ENCODE data around the gene TMEM175. TPM values are rescaled to one million over a fixed set of nuclear protein-coding genes. Genes with fewer than 3 reads are reported as not detected.
A peak's percentile ranks its signal among the peaks of the same experiment; 100 is the strongest.

The TMEM175 gene
- total RNA-seq, 5 donors from 2014 or later (not counting 1 experiment from before 2014, with no cell fraction given): 44.3 to 60.9 (median 53.0) TPM

DNA sequence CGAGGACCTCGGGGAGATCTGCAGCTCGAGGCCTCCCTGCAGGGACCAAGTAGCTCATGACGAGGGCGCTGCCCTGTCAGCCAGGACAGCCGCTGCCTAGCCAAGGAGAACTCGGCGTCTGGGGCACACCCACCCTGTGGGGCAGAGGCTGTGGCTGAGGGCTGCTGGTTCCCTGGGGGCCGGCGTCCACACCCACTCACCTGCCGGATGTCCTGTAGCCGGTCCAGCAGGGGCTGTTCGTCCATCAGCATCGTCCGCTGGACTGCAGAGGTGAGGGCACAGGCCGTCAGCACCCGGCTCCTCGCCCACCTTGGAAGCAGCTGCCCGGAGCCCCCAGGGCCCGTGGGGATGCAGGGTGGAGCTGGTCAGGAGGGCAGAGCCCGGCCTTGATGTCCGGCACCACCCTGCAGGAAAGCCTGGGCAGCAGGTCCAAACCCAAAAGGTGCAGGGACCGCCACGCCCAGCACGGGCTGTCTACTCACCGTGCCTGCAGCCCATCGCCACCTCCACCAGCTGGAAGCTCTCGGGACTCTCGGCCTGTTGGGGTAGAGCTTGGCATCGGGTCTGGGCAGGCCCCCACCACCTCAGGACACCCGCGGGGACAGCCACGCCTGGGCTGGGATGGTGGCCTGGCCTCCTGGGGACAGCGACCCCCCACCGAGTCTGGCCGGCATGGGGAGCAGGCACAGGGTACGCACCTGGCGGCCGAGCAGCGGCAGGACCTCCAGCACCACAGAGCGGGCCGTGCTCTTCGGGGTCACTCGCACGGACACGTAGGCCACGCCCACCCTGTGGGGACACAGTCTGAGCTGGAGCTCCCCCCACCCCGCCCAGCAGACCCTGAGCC, 34.2 kb downstream of the TMEM175 start:
- H3K36me3 ChIP-seq (ENCODE audit: control insufficient read depth in 2 of 2, extremely low read depth in 1 of 2, insufficient read depth in 1 of 2, low read length in 1 of 2): peaks cover 31 to 35% of the 10 kb centered on the region in 2 donors
- CTCF ChIA-PET: no interaction called here
- DNase-seq: no peak
- no peak overlapping the region for H3K4me3 ChIP-seq (ENCODE audit: control insufficient read depth in 1 of 2, extremely low read depth in 1 of 2, low read length in 1 of 2)
- no peak overlapping the region for H3K4me3 Mint-ChIP-seq
- POLR2A ChIA-PET: no interaction called here
- H3K27me3 ChIP-seq (replicated peaks in 1 of 2; ENCODE audit: control insufficient read depth in 2 of 2, extremely low read depth in 1 of 2, insufficient read depth in 2 of 2, low read length in 1 of 2): peaks cover 0 to 12% of the 10 kb centered on the region in 2 experiments
- H3K4me1 Mint-ChIP-seq: peaks cover 11 to 16% (median 12%) of the 10 kb centered on the region in 3 donors
- no peaks in the 10 kb centered on the region for H3K36me3 Mint-ChIP-seq
- no peak overlapping the region for H3K27ac ChIP-seq (ENCODE audit: low read length)
- H3K27ac Mint-ChIP-seq: no peak overlapping the region
- H3K4me1 ChIP-seq (ENCODE audit: control insufficient read depth in 1 of 2, extremely low read depth in 1 of 2, insufficient read depth in 2 of 2, low read length in 2 of 2): peaks cover 2 to 39% of the 10 kb centered on the region in 2 experiments
- H3K9me3 ChIP-seq: no peaks in the 10 kb centered on the region
- WGBS (ENCODE audit: insufficient coverage): 95% methylated on average over 48 of the region's 48 CpGs
- no peak for ATAC-seq (replicated peaks in 1 of 4)
- H3K9me3 Mint-ChIP-seq: no peaks in the 10 kb centered on the region
- no peaks in the 10 kb centered on the region for H3K27me3 Mint-ChIP-seq

DNA sequence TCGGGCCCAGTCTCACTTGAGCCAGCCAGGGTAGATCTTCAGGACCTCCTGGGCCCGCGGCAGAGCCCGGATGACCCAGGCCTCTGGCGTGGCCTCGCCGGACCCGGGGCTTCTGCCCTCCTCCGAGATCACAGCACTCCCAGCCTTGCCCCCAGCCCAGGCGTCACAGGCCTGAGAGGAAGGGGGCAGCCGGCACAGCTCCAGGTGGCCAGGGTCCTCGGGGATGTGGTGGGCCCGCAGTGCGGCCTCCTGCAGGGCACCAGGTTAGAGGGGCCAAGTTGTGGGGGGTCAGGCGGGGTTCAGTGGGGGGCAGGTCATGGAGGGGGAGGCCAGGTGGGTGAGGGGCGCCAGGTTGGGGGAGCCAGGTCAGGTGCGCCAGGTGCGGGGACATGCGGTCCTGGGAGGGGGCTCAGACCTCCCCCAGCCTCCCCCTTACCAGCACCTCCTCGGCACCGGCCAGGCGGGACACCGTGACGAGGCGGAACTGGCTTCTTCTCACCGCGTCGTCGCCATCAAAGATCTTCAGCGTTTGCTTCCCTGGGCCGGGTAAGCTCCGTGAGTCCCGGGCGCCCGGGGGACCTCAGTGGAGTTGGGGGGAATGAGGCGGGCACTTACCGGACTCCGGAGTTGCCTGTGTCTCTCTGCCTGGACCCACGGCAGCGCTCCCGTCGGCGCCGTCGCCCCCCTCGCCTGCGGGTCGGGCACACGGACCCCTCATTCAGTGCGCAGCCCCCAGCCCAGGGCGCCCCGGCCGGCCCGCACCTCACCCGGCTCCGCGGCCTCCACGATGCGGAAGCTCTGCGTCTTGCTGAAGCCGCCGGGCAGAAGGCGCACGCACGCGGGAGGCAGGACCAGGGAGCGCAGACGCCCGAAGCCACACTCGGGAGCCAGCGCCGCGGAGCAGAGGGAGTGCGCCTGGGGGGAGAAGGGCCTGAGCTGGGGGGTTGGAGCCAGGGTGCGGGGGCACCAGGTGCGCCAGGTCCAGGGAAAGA, 35.1 kb downstream of the TMEM175 start:
- H3K27me3 Mint-ChIP-seq: no peaks in the 10 kb centered on the region
- peaks cover 12 to 16% (median 15%) of the 10 kb centered on the region in 3 donors for H3K4me1 Mint-ChIP-seq
- no peak overlapping the region for H3K27ac ChIP-seq (ENCODE audit: low read length)
- H3K36me3 ChIP-seq (ENCODE audit: control insufficient read depth in 2 of 2, extremely low read depth in 1 of 2, insufficient read depth in 1 of 2, low read length in 1 of 2): peaks cover 27 to 28% of the 10 kb centered on the region in 2 donors
- WGBS (ENCODE audit: insufficient coverage): 67% methylated on average over 55 of the region's 76 CpGs
- CTCF ChIA-PET: no interaction called here
- H3K4me3 ChIP-seq (ENCODE audit: control insufficient read depth in 1 of 2, extremely low read depth in 1 of 2, low read length in 1 of 2): no peak overlapping the region
- no peak overlapping the region for H3K4me3 Mint-ChIP-seq
- no peaks in the 10 kb centered on the region for H3K9me3 ChIP-seq
- H3K9me3 Mint-ChIP-seq: no peaks in the 10 kb centered on the region
- H3K36me3 Mint-ChIP-seq: no peaks in the 10 kb centered on the region
- peaks cover 0 to 12% of the 10 kb centered on the region in 2 experiments for H3K27me3 ChIP-seq (replicated peaks in 1 of 2; ENCODE audit: control insufficient read depth in 2 of 2, extremely low read depth in 1 of 2, insufficient read depth in 2 of 2, low read length in 1 of 2)
- ATAC-seq (replicated peaks in 1 of 4) (no peak), DNase-seq (peak in 1 of 35 experiments; percentile 25)
- H3K4me1 ChIP-seq (ENCODE audit: control insufficient read depth in 1 of 2, extremely low read depth in 1 of 2, insufficient read depth in 2 of 2, low read length in 2 of 2): peaks cover 6 to 48% of the 10 kb centered on the region in 2 experiments
- POLR2A ChIA-PET: no interaction called here
- H3K27ac Mint-ChIP-seq: no peak overlapping the region

DNA sequence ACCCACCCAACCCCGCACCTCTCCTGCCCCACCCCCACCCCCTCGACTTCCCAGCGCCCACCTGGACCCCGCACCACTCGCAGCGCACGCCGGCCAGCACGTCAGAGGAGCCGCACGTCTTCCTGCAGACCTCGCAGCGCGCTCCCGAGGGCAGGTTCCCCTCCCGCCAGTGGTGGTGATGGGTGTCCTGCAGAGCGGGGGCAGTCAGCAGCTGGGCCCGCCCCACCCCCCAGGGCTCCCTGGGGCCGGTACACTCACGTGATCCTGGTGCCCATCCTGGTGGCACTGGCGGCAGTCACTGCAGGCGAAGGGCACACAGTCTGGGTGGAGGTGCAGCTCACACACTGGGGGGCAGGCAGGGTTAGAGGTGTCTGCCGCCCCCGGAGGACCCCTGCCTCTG, 36.0 kb downstream of the TMEM175 start:
- 81% methylated on average over 3 of the region's 24 CpGs for WGBS (ENCODE audit: insufficient coverage)
- Mint-ChIP-seq H3K4me3 (peak overlapping the region in 1 of 3 donors; percentile 17), H3K4me1 (peaks cover 12 to 16% (median 15%) of the 10 kb centered on the region in 3 donors), H3K36me3 (no peaks in the 10 kb centered on the region), H3K27me3 (no peaks in the 10 kb centered on the region), H3K9me3 (no peaks in the 10 kb centered on the region), H3K27ac (no peak overlapping the region)
- POLR2A ChIA-PET: no interaction called here
- ATAC-seq (replicated peaks in 1 of 4): no peak
- Histone ChIP-seq H3K27me3 (replicated peaks in 1 of 2; ENCODE audit: control insufficient read depth in 2 of 2, extremely low read depth in 1 of 2, insufficient read depth in 2 of 2, low read length in 1 of 2) (peaks cover 0 to 14% of the 10 kb centered on the region in 2 experiments), H3K4me3 (ENCODE audit: control insufficient read depth in 1 of 2, extremely low read depth in 1 of 2, low read length in 1 of 2) (no peak overlapping the region), H3K9me3 (no peaks in the 10 kb centered on the region), H3K27ac (ENCODE audit: low read length) (no peak overlapping the region), H3K36me3 (ENCODE audit: control insufficient read depth in 2 of 2, extremely low read depth in 1 of 2, insufficient read depth in 1 of 2, low read length in 1 of 2) (peaks cover 22 to 24% of the 10 kb centered on the region in 2 donors), H3K4me1 (ENCODE audit: control insufficient read depth in 1 of 2, extremely low read depth in 1 of 2, insufficient read depth in 2 of 2, low read length in 2 of 2) (peaks cover 8 to 53% of the 10 kb centered on the region in 2 experiments)
- DNase-seq: no peak
- CTCF ChIA-PET: no interaction called here

DNA sequence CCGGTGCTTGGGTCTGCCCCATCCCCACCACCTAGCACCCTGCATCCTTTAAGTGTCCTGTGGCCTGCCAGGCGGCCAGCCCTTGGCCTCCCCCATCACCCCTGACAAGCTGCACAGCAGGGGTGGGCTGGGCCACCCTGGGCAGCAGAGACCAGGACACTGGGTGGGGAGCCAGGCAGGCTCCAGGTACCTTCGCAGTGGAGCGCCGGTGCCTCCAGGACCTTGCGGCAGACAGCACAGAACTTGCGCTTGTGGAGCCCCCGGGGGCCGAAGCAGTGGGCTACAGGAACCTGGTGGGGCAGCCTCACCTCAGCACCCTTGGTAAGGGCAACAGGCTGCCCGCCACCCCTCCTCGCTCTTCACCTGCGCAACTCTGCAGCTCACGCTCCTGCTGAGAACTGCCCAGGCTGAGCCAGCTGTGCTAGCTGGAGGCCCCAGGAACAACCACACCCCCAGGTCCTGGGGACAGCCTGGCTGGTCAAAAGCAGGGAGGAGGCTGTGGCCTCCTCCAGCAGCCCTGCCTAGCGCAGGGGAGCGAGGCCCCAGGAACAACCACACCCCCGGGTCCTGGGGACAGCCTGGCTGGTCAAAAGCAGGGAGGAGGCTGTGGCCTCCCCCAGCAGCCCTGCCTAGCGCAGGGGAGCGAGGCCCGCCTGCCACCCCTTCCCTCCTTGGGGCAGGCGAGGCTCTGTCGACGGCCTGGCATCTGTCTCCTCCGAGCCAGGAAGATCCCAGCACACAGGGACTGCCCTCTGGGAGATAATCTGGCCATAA, 36.5 kb downstream of the TMEM175 start:
- Mint-ChIP-seq H3K27ac (no peak overlapping the region), H3K9me3 (no peaks in the 10 kb centered on the region), H3K36me3 (no peaks in the 10 kb centered on the region), H3K4me3 (peak overlapping the region in 1 of 3 donors; percentile 17), H3K27me3 (no peaks in the 10 kb centered on the region), H3K4me1 (peaks cover 12 to 16% (median 15%) of the 10 kb centered on the region in 3 donors)
- Histone ChIP-seq H3K4me3 (ENCODE audit: control insufficient read depth in 1 of 2, extremely low read depth in 1 of 2, low read length in 1 of 2) (no peak overlapping the region), H3K27me3 (replicated peaks in 1 of 2; ENCODE audit: control insufficient read depth in 2 of 2, extremely low read depth in 1 of 2, insufficient read depth in 2 of 2, low read length in 1 of 2) (peaks cover 0 to 14% of the 10 kb centered on the region in 2 experiments), H3K27ac (ENCODE audit: low read length) (no peak overlapping the region), H3K4me1 (ENCODE audit: control insufficient read depth in 1 of 2, extremely low read depth in 1 of 2, insufficient read depth in 2 of 2, low read length in 2 of 2) (peaks cover 8 to 50% of the 10 kb centered on the region in 2 experiments), H3K9me3 (no peaks in the 10 kb centered on the region), H3K36me3 (ENCODE audit: control insufficient read depth in 2 of 2, extremely low read depth in 1 of 2, insufficient read depth in 1 of 2, low read length in 1 of 2) (peaks cover 17 to 24% of the 10 kb centered on the region in 2 donors)
- POLR2A ChIA-PET: interaction anchor here in 1 of 2 donors (0.6 kb wide), 1 partner anchor 33 kb away, joined by 3 read pairs; no protein-coding TSS in a partner anchor
- no peak for ATAC-seq (replicated peaks in 1 of 4)
- WGBS (ENCODE audit: insufficient coverage): 95% methylated on average over 16 of the region's 23 CpGs
- no peak for DNase-seq
- CTCF ChIA-PET: no interaction called here

DNA sequence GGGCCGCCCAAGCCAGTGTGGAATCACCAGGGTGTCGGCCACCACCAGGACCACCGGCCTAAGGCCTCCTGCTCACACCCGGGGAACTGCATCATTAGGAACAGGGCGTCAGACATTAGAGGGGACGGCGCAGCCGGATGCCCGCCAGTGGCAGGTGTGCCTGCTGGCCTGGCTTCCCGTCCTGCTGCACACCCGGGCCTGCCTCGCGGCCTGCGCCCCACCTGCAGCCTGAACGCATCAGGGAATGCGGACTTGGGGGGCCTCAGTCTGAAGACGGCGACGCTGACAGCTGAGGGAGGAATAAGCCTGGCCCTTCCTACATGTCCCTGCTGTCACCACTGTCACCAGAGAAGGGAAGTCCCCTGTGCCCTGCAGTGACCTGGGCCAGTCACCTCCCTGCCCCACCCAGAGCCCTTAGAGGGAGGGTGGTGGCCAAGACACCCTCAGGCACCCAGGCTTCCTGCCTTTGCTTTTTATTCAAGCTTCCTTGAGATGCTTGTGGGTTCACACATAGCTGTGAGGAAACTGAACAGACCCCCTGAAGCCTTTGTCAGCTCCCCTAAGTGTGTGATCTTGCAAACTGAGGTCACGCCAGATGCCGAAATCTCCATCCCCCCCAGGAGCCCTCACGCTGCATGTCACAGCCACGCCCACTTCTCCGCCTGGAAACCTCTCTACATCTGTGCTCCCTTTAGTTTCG, 37.9 kb downstream of the TMEM175 start:
- peaks cover 0 to 14% of the 10 kb centered on the region in 2 experiments for H3K27me3 ChIP-seq (replicated peaks in 1 of 2; ENCODE audit: control insufficient read depth in 2 of 2, extremely low read depth in 1 of 2, insufficient read depth in 2 of 2, low read length in 1 of 2)
- Mint-ChIP-seq H3K4me3 (peak overlapping the region; percentile 47 to 59 (median 55)), H3K27ac (peak overlapping the region in 1 of 2 donors; percentile 44), H3K4me1 (peaks cover 12 to 16% (median 15%) of the 10 kb centered on the region in 3 donors), H3K27me3 (no peaks in the 10 kb centered on the region), H3K36me3 (no peaks in the 10 kb centered on the region), H3K9me3 (no peaks in the 10 kb centered on the region)
- ATAC-seq (replicated peaks in 1 of 4): peak in 2 of 4 experiments; percentile 6 to 24
- ChIA-PET POLR2A (no interaction called here), CTCF (interaction anchor here in 1 of 2 donors (0.6 to 1.0 kb wide), 2 partner anchors 12 to 17 kb away, joined by 3 read pairs; partner anchors contain the start of gene IDUA)
- WGBS (ENCODE audit: insufficient coverage): 82% methylated on average over 22 of the region's 25 CpGs
- no peaks in the 10 kb centered on the region for H3K9me3 ChIP-seq
- peak in 33 of 35 experiments; percentile 29 to 86 (median 59) for DNase-seq
- H3K4me1 ChIP-seq (ENCODE audit: control insufficient read depth in 1 of 2, extremely low read depth in 1 of 2, insufficient read depth in 2 of 2, low read length in 2 of 2): peaks cover 8 to 57% of the 10 kb centered on the region in 2 experiments
- H3K4me3 ChIP-seq (ENCODE audit: control insufficient read depth in 1 of 2, extremely low read depth in 1 of 2, low read length in 1 of 2): no peak overlapping the region
- H3K27ac ChIP-seq (ENCODE audit: low read length): peak overlapping the region; percentile 72
- H3K36me3 ChIP-seq (ENCODE audit: control insufficient read depth in 2 of 2, extremely low read depth in 1 of 2, insufficient read depth in 1 of 2, low read length in 1 of 2): peaks cover 12 to 19% of the 10 kb centered on the region in 2 donors
